PC-9 (cell line): ENCODE measurements around the gene SNCA. TPM values are rescaled to one million over a fixed set of nuclear protein-coding genes. Genes with fewer than 3 reads are reported as not detected.

Experiments
- BruUV-seq: library from RNA; stranded (reverse); fragments of 400-500 nt; replicated peaks from 2 replicates; lab custom pipeline; 2021; lab: Mats Ljungman, UMichigan
- CTCF ChIA-PET: fragments of 300-600 bp; sonication (Branson Sonifier 250); formaldehyde crosslinking; loops from one replicate; lab custom pipeline; 2022; ENCODE audit warnings: antibody characterized with exemption; lab: Charles Lee
- POLR2A ChIA-PET: fragments of 300-600 bp; sonication (Branson Sonifier 250); formaldehyde crosslinking; loops from one replicate; lab custom pipeline; 2022; ENCODE audit warnings: antibody characterized with exemption; ENCODE audit not compliant: unreplicated experiment; lab: Charles Lee
- DNase-seq, 2 experiments: peaks; one replicate each; pipeline versions ENCODE4 v3.0.0 to v3.0.0-alpha.2; 2015 to 2022; ENCODE audit warnings: mixed read lengths in 1 of 2
- H2AFZ ChIP-seq: fragments of 200-600 bp; sonication (generic); 2 replicates; pipeline ENCODE4 v1.8.1; 2017; ENCODE audit warnings: antibody characterized with exemption
- H3F3A ChIP-seq: fragments of 200-600 bp; sonication (generic); 2 replicates; pipeline ENCODE4 v1.8.1; 2017; ENCODE audit warnings: antibody characterized with exemption, mild to moderate bottlenecking, low read depth; ENCODE audit not compliant: insufficient read depth
- H3K27ac ChIP-seq: fragments of 200-600 bp; sonication (generic); 2 replicates; pipeline ENCODE4 v1.6.1; 2016; ENCODE audit warnings: mixed run types
- H3K27me3 ChIP-seq: fragments of 200-600 bp; sonication (generic); 2 replicates; pipeline ENCODE4 v1.6.1; 2016; ENCODE audit warnings: low read depth, mixed run types; ENCODE audit not compliant: insufficient read depth
- H3K36me3 ChIP-seq: fragments of 200-600 bp; sonication (generic); 2 replicates; pipeline ENCODE4 v1.6.1; 2016; ENCODE audit warnings: low read depth, mixed run types
- H3K4me1 ChIP-seq: fragments of 200-600 bp; sonication (generic); replicated peaks from 2 replicates; pipeline ENCODE4 v1.6.1; 2016; ENCODE audit warnings: mixed run types; ENCODE audit not compliant: insufficient read depth
- H3K4me2 ChIP-seq: fragments of 200-600 bp; sonication (generic); 2 replicates; pipeline ENCODE4 v1.6.1; 2017; ENCODE audit warnings: mixed run types
- H3K4me3 ChIP-seq: fragments of 200-600 bp; sonication (generic); 2 replicates; pipeline ENCODE4 v1.6.1; 2016; ENCODE audit warnings: mixed run types
- H3K79me2 ChIP-seq: fragments of 200-600 bp; sonication (generic); 2 replicates; pipeline ENCODE4 v1.6.1; 2017; ENCODE audit warnings: low read depth, mixed run types
- H3K9me2 ChIP-seq: fragments of 200-600 bp; sonication (generic); 2 replicates; pipeline ENCODE4 v1.8.1; 2017; ENCODE audit warnings: mild to moderate bottlenecking; ENCODE audit not compliant: insufficient read depth
- H3K9me3 ChIP-seq: fragments of 200-600 bp; sonication (generic); 2 replicates; pipeline ENCODE4 v1.8.1; 2016; ENCODE audit warnings: low read depth; ENCODE audit not compliant: insufficient read depth
- H4K20me1 ChIP-seq: fragments of 200-600 bp; sonication (generic); 2 replicates; pipeline ENCODE4 v1.8.1; 2017; ENCODE audit not compliant: insufficient read depth
- EZH2 ChIP-seq: fragments of 200-600 bp; sonication (generic); IDR thresholded peaks from 2 replicates; pipeline ENCODE4 v1.8.0; 2017; ENCODE audit warnings: antibody characterized with exemption, low read depth
- intact Hi-C: fragments of 100-400 bp; cut with micrococcal nuclease; formaldehyde crosslinking; loops from one replicate; pipeline ENCODE4 v1.10.0; 2022; ENCODE audit not compliant: unreplicated experiment
- total RNA-seq: library from RNA; stranded (reverse); gene quantifications from 2 replicates; pipeline ENCODE4 v1.2.3, GENCODE V29; 2021
- TF ChIP-seq, protein P1 (sequence below): fragments of 200-600 bp; sonication (generic); conservative IDR thresholded peaks from 2 replicates; pipeline ENCODE4 v1.6.1; 2017; ENCODE audit warnings: mixed run types, antibody characterized with exemption, mild to moderate bottlenecking, moderate library complexity

Gene SNCA
- total RNA-seq, 1 experiment from 2014 or later = 4.8 TPM

DNA sequence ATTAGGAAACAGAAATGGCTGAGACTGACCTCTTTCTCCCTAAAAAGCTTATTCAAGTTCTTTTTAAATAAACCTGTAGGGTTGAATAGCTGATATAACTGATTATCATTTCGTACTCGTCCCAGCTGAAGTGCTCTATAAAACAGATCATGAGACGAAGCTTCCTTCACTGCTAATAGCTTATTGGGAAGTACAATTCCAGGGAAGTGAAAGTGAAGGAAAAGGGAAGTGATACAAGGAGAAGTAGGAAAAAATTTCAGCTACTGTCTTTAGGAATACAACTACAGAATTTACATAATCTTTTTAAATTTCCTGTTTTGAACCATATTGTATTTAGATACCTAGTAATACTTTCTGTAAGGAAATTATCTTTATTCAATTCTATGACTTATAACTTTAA, 103.0 kb downstream of the SNCA start:
- no TSS peak for BruUV-seq
- no peaks in the 10 kb centered on the region for H3K27me3 ChIP-seq

DNA sequence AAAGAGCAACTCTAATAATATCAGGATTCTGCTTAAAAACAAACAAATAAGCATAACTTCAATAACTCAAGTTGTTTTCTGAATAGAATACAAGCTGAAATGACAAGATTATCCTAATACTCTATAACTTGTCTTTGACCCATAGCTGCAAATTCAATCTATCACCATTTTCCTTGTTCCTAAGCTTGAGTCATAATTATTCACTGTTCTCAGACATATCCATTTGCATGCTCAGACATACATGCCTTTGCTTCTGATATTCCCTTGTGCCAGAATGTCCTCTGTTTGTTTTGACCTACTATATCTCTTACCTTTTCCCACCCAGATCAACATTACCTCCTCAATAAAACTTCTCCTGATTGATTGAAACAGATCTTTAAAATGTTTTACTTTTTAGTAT, 109.7 kb downstream of the SNCA start:
- H2AFZ ChIP-seq = no peak overlapping the region
- no peak overlapping the region for H3K4me2 ChIP-seq
- no peaks in the 10 kb centered on the region for H3K27me3 ChIP-seq
- no peaks in the 10 kb centered on the region for H3K9me2 ChIP-seq
- H3K9me3 ChIP-seq = no peaks in the 10 kb centered on the region
- H3K27ac ChIP-seq = no peak overlapping the region
- no peaks in the 10 kb centered on the region for H3K79me2 ChIP-seq
- TF ChIP-seq, protein P1, sequence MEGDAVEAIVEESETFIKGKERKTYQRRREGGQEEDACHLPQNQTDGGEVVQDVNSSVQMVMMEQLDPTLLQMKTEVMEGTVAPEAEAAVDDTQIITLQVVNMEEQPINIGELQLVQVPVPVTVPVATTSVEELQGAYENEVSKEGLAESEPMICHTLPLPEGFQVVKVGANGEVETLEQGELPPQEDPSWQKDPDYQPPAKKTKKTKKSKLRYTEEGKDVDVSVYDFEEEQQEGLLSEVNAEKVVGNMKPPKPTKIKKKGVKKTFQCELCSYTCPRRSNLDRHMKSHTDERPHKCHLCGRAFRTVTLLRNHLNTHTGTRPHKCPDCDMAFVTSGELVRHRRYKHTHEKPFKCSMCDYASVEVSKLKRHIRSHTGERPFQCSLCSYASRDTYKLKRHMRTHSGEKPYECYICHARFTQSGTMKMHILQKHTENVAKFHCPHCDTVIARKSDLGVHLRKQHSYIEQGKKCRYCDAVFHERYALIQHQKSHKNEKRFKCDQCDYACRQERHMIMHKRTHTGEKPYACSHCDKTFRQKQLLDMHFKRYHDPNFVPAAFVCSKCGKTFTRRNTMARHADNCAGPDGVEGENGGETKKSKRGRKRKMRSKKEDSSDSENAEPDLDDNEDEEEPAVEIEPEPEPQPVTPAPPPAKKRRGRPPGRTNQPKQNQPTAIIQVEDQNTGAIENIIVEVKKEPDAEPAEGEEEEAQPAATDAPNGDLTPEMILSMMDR = no peak
- no peak for TF ChIP-seq EZH2
- H4K20me1 ChIP-seq = no peaks in the 10 kb centered on the region
- H3K4me1 ChIP-seq = no peaks in the 10 kb centered on the region
- no peak overlapping the region for H3K4me3 ChIP-seq
- ChIA-PET POLR2A (no interaction called here), CTCF (no interaction called here)
- intact Hi-C loops = no loop called here
- DNase-seq = no peak
- no peaks in the 10 kb centered on the region for H3K36me3 ChIP-seq
- no TSS peak for BruUV-seq
- no peaks in the 10 kb centered on the region for H3F3A ChIP-seq

More for the DNA sequence above, 103.0 kb downstream of the SNCA start:
- Histone ChIP-seq H3K4me3 (no peak overlapping the region), H3F3A (no peaks in the 10 kb centered on the region), H3K9me3 (no peaks in the 10 kb centered on the region), H3K9me2 (no peaks in the 10 kb centered on the region), H3K4me1 (no peaks in the 10 kb centered on the region), H3K4me2 (no peak overlapping the region), H4K20me1 (no peaks in the 10 kb centered on the region), H3K79me2 (no peaks in the 10 kb centered on the region), H3K36me3 (no peaks in the 10 kb centered on the region), H3K27ac (no peak overlapping the region), H2AFZ (no peak overlapping the region)
- CTCF ChIA-PET = no interaction called here
- TF ChIP-seq, protein P1 = no peak
- no peak for TF ChIP-seq EZH2
- intact Hi-C loops = no loop called here
- DNase-seq = no peak
- POLR2A ChIA-PET = no interaction called here

DNA sequence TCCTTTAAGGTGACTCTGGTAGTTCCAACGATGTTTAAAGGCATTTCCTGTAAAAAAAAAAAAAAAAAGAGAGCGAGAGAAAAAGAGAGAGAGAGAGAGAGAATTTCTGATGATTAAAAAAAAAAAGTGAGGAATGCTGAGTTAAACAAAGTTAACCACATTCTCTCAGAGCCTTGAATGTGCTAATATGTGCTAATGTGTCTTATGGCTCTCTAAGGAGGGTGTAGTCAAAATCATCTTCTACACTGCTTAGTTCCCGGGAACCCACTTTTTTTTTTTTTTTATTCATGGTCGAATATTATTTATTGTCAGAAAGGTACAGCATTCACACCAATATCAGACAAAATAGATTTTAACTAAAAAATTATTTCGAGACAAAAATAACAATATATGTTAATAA, 111.7 kb downstream of the SNCA start:
- intact Hi-C loops = no loop called here
- BruUV-seq = no TSS peak
- DNase-seq = no peak

More for the DNA sequence above, 111.7 kb downstream of the SNCA start:
- Histone ChIP-seq H3K9me3 (no peaks in the 10 kb centered on the region), H3F3A (no peaks in the 10 kb centered on the region), H4K20me1 (no peaks in the 10 kb centered on the region), H2AFZ (no peak overlapping the region), H3K27me3 (no peaks in the 10 kb centered on the region), H3K79me2 (no peaks in the 10 kb centered on the region), H3K27ac (no peak overlapping the region), H3K4me2 (no peak overlapping the region), H3K9me2 (no peaks in the 10 kb centered on the region), H3K4me1 (no peaks in the 10 kb centered on the region), H3K4me3 (no peak overlapping the region), H3K36me3 (no peaks in the 10 kb centered on the region)
- ChIA-PET CTCF (no interaction called here), POLR2A (no interaction called here)
- TF ChIP-seq, protein P1 = no peak
- TF ChIP-seq EZH2 = no peak
